ENCODE measurements around the gene COG8.

COG8 gene

GRCh38 chr16:69349536-69349935, 10.2 kb upstream of the COG8 start:
- H3K4me3 ChIP-seq (ENCODE audit: low read depth, low read length), result no peak overlapping the region
- no peak for DNase-seq (ENCODE audit: low read depth, low spot score)
- in situ Hi-C loops (cut with HindIII; ENCODE audit: low sequenced_read_pairs), result no loop called here
- TF ChIP-seq, protein P1, sequence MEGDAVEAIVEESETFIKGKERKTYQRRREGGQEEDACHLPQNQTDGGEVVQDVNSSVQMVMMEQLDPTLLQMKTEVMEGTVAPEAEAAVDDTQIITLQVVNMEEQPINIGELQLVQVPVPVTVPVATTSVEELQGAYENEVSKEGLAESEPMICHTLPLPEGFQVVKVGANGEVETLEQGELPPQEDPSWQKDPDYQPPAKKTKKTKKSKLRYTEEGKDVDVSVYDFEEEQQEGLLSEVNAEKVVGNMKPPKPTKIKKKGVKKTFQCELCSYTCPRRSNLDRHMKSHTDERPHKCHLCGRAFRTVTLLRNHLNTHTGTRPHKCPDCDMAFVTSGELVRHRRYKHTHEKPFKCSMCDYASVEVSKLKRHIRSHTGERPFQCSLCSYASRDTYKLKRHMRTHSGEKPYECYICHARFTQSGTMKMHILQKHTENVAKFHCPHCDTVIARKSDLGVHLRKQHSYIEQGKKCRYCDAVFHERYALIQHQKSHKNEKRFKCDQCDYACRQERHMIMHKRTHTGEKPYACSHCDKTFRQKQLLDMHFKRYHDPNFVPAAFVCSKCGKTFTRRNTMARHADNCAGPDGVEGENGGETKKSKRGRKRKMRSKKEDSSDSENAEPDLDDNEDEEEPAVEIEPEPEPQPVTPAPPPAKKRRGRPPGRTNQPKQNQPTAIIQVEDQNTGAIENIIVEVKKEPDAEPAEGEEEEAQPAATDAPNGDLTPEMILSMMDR (IDR thresholded peaks at IDR 0.05; ENCODE audit: low read depth, low read length), result no peak

DNA sequence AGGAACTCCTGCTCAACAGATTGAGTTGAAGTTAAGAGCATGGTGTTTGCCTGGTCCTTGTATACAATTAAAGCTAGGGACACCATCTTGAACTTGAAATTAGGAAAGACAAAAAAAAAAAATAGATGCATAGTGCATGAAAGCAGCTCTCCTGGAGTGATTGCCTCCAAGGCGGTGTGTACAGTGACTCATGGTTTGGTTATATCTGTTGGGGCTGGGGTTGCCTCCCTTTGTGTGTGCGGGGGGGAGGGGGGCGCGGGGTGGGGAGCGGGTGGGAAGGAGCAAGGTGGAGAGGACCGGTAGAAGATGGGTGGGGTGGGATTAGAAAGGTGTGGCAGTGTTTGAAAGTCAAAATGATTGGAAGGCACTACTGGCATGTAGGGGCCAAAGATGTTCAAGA, 8.9 kb upstream of the COG8 start:
- H3K4me3 ChIP-seq (ENCODE audit: low read depth, low read length), result no peak overlapping the region
- DNase-seq (ENCODE audit: low read depth, low spot score), result no peak
- TF ChIP-seq, protein P1 (IDR thresholded peaks at IDR 0.05; ENCODE audit: low read depth, low read length), result no peak
- in situ Hi-C loops (cut with HindIII; ENCODE audit: low sequenced_read_pairs), result no loop called here

GRCh38 chr16:69346683-69347082, 7.3 kb upstream of the COG8 start:
- in situ Hi-C loops (cut with HindIII; ENCODE audit: low sequenced_read_pairs), result no loop called here
- TF ChIP-seq, protein P1 (IDR thresholded peaks at IDR 0.05; ENCODE audit: low read depth, low read length), result no peak
- no peak for DNase-seq (ENCODE audit: low read depth, low spot score)

GRCh38 chr16:69345923-69346322, 6.6 kb upstream of the COG8 start:
- in situ Hi-C loops (cut with HindIII; ENCODE audit: low sequenced_read_pairs), result no loop called here
- TF ChIP-seq, protein P1 (IDR thresholded peaks at IDR 0.05; ENCODE audit: low read depth, low read length), result no peak
- DNase-seq (ENCODE audit: low read depth, low spot score), result no peak
- no peak overlapping the region for H3K4me3 ChIP-seq (ENCODE audit: low read depth, low read length)

More at GRCh38 chr16:69346683-69347082, 7.3 kb upstream of the COG8 start:
- H3K4me3 ChIP-seq (ENCODE audit: low read depth, low read length), result no peak overlapping the region

- no peak for DNase-seq (ENCODE audit: low read depth, low spot score)
- in situ Hi-C loops (cut with HindIII; ENCODE audit: low sequenced_read_pairs), result no loop called here
- TF ChIP-seq, protein P1 (IDR thresholded peaks at IDR 0.05; ENCODE audit: low read depth, low read length), result no peak
- no peak overlapping the region for H3K4me3 ChIP-seq (ENCODE audit: low read depth, low read length)
These were observed 4.8 kb upstream of the COG8 start for GRCh38 chr16:69344171-69344570.

DNA sequence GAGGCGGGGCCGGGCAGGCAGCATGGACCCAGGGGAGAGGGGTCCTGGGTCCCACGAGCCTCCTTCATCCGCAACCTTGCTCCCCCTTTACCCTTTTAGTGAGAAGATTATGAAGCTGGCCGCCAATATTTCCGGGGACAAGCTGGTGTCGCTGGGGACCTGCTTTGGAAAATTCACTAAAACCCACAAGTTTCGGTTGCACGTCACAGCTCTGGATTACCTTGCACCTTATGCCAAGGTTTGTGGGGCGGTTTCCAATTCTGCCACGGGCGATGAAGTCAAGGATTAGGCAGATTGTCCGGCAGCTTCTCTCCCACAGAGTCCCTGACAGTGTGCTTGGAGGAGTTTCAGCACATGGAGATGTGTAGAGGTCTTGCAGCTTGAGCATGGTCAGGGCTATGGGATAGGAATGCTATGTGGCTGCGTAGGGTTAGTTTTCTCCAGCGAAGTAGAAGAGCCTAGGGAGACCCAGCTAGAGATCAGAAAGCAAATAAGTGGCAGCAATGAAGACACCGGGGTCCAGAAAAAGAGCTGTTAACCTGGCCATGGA, 806 bp upstream of the COG8 start:
- TF ChIP-seq, protein P1 (IDR thresholded peaks at IDR 0.05; ENCODE audit: low read depth, low read length), result no peak
- in situ Hi-C loops (cut with HindIII; ENCODE audit: low sequenced_read_pairs), result no loop called here
- H3K4me3 ChIP-seq (ENCODE audit: low read depth, low read length), result peak overlapping the region; percentile 91
- DNase-seq (ENCODE audit: low read depth, low spot score), result no peak
